ENCODE results near the gene GLDC. TPM values are rescaled to one million over a fixed set of nuclear protein-coding genes. Genes with fewer than 3 reads are reported as not detected.
"Not testable (repeated sequence)": the region's sequence is repeated elsewhere in the genome, so short reads cannot be mapped to it uniquely, and the experiment has no call there.

The GLDC gene
- total RNA-seq, 2 experiments from 2014 or later = not detected

GRCh38 chr9:6628704-6629103 lies 16.8 kb downstream of the GLDC start:
- Mint-ChIP-seq H3K9me3 (no peaks in the 10 kb centered on the region), H3K27ac (no peak overlapping the region), H3K4me3 (no peak overlapping the region), H3K4me1 (no peaks in the 10 kb centered on the region), H3K36me3 (no peaks in the 10 kb centered on the region), H3K27me3 (peaks cover 18% of the 10 kb centered on the region)
- POLR2A ChIA-PET = no interaction called here
- DNase-seq = no peak
- no peak for ATAC-seq (ENCODE audit: low read depth)

GRCh38 chr9:6625363-6625762 lies 20.2 kb downstream of the GLDC start:
- no peak overlapping the region for H3K27ac Mint-ChIP-seq
- DNase-seq (no peak), ATAC-seq (ENCODE audit: low read depth) (no peak)
- H3K4me1 Mint-ChIP-seq = no peaks in the 10 kb centered on the region
- POLR2A ChIA-PET = no interaction called here
- H3K27me3 Mint-ChIP-seq = peaks cover 18% of the 10 kb centered on the region
- H3K4me3 Mint-ChIP-seq = no peak overlapping the region
- H3K9me3 Mint-ChIP-seq = no peaks in the 10 kb centered on the region
- no peaks in the 10 kb centered on the region for H3K36me3 Mint-ChIP-seq

- H3K36me3 Mint-ChIP-seq; H3K4me1 Mint-ChIP-seq; H3K27ac Mint-ChIP-seq; H3K4me3 Mint-ChIP-seq; ATAC-seq (ENCODE audit: low read depth); H3K9me3 Mint-ChIP-seq; DNase-seq; POLR2A ChIA-PET: not testable (repeated sequence)
- peaks cover 17% of the 10 kb centered on the region for H3K27me3 Mint-ChIP-seq
Observed at GRCh38 chr9:6622784-6623183, 22.7 kb downstream of the GLDC start.

GRCh38 chr9:6620796-6621195 lies 24.7 kb downstream of the GLDC start:
- no peak for ATAC-seq (ENCODE audit: low read depth)
- Mint-ChIP-seq H3K27ac (no peak overlapping the region), H3K9me3 (no peaks in the 10 kb centered on the region), H3K36me3 (no peaks in the 10 kb centered on the region), H3K4me3 (no peak overlapping the region), H3K27me3 (peaks cover 7% of the 10 kb centered on the region), H3K4me1 (no peaks in the 10 kb centered on the region)
- POLR2A ChIA-PET = no interaction called here
- DNase-seq = no peak

GRCh38 chr9:6620353-6620752 lies 25.2 kb downstream of the GLDC start:
- H3K4me3 Mint-ChIP-seq = no peak overlapping the region
- DNase-seq = no peak
- no peak overlapping the region for H3K27ac Mint-ChIP-seq
- H3K4me1 Mint-ChIP-seq = no peaks in the 10 kb centered on the region
- H3K9me3 Mint-ChIP-seq = no peaks in the 10 kb centered on the region
- H3K36me3 Mint-ChIP-seq = no peaks in the 10 kb centered on the region
- H3K27me3 Mint-ChIP-seq = peaks cover 7% of the 10 kb centered on the region
- POLR2A ChIA-PET = no interaction called here
- no peak for ATAC-seq (ENCODE audit: low read depth)

GRCh38 chr9:6619909-6620308 lies 25.6 kb downstream of the GLDC start:
- peaks cover 3% of the 10 kb centered on the region for H3K27me3 Mint-ChIP-seq
- DNase-seq (no peak), ATAC-seq (ENCODE audit: low read depth) (no peak)
- no peak overlapping the region for H3K4me3 Mint-ChIP-seq
- POLR2A ChIA-PET = no interaction called here
- H3K27ac Mint-ChIP-seq = no peak overlapping the region
- H3K9me3 Mint-ChIP-seq = no peaks in the 10 kb centered on the region
- H3K4me1 Mint-ChIP-seq = no peaks in the 10 kb centered on the region
- H3K36me3 Mint-ChIP-seq = no peaks in the 10 kb centered on the region

- no peaks in the 10 kb centered on the region for H3K4me1 Mint-ChIP-seq
- ATAC-seq (ENCODE audit: low read depth) (no peak), DNase-seq (no peak)
- H3K36me3 Mint-ChIP-seq = no peaks in the 10 kb centered on the region
- no peak overlapping the region for H3K27ac Mint-ChIP-seq
- H3K4me3 Mint-ChIP-seq = no peak overlapping the region
- no peaks in the 10 kb centered on the region for H3K9me3 Mint-ChIP-seq
- H3K27me3 Mint-ChIP-seq = peaks cover 3% of the 10 kb centered on the region
- POLR2A ChIA-PET = no interaction called here
Observed at GRCh38 chr9:6616951-6617602, 28.5 kb downstream of the GLDC start.

- no peak for ATAC-seq (ENCODE audit: low read depth)
- no peaks in the 10 kb centered on the region for H3K36me3 Mint-ChIP-seq
- no peak overlapping the region for H3K27ac Mint-ChIP-seq
- no peak for DNase-seq
- H3K9me3 Mint-ChIP-seq = no peaks in the 10 kb centered on the region
- POLR2A ChIA-PET = no interaction called here
- no peaks in the 10 kb centered on the region for H3K4me1 Mint-ChIP-seq
- H3K4me3 Mint-ChIP-seq = no peak overlapping the region
- peaks cover 3% of the 10 kb centered on the region for H3K27me3 Mint-ChIP-seq
Observed at GRCh38 chr9:6614489-6614888, 31.0 kb downstream of the GLDC start.

GRCh38 chr9:6611865-6612264 lies 33.7 kb downstream of the GLDC start:
- Mint-ChIP-seq H3K4me3 (no peak overlapping the region), H3K9me3 (no peaks in the 10 kb centered on the region), H3K4me1 (no peaks in the 10 kb centered on the region), H3K36me3 (no peaks in the 10 kb centered on the region), H3K27me3 (no peaks in the 10 kb centered on the region), H3K27ac (no peak overlapping the region)
- ATAC-seq (ENCODE audit: low read depth) (no peak), DNase-seq (no peak)
- POLR2A ChIA-PET = no interaction called here

- H3K4me3 Mint-ChIP-seq = no peak overlapping the region
- no peaks in the 10 kb centered on the region for H3K9me3 Mint-ChIP-seq
- no peaks in the 10 kb centered on the region for H3K36me3 Mint-ChIP-seq
- peaks cover 2% of the 10 kb centered on the region for H3K4me1 Mint-ChIP-seq
- H3K27ac Mint-ChIP-seq = no peak overlapping the region
- POLR2A ChIA-PET = no interaction called here
- ATAC-seq (ENCODE audit: low read depth) (no peak), DNase-seq (no peak)
- no peaks in the 10 kb centered on the region for H3K27me3 Mint-ChIP-seq
Observed at GRCh38 chr9:6610073-6610472, 35.5 kb downstream of the GLDC start.

GRCh38 chr9:6609497-6610016 lies 36.0 kb downstream of the GLDC start:
- Mint-ChIP-seq H3K4me3 (no peak overlapping the region), H3K27ac (no peak overlapping the region), H3K36me3 (no peaks in the 10 kb centered on the region), H3K9me3 (no peaks in the 10 kb centered on the region), H3K4me1 (peaks cover 2% of the 10 kb centered on the region), H3K27me3 (no peaks in the 10 kb centered on the region)
- POLR2A ChIA-PET = no interaction called here
- DNase-seq = no peak
- no peak for ATAC-seq (ENCODE audit: low read depth)

- Mint-ChIP-seq H3K27ac (no peak overlapping the region), H3K9me3 (no peaks in the 10 kb centered on the region), H3K4me3 (no peak overlapping the region), H3K4me1 (peaks cover 2% of the 10 kb centered on the region), H3K36me3 (no peaks in the 10 kb centered on the region), H3K27me3 (no peaks in the 10 kb centered on the region)
- no peak for ATAC-seq (ENCODE audit: low read depth)
- POLR2A ChIA-PET = no interaction called here
- no peak for DNase-seq
Observed at GRCh38 chr9:6605202-6605601, 40.3 kb downstream of the GLDC start.

- Mint-ChIP-seq H3K36me3 (no peaks in the 10 kb centered on the region), H3K9me3 (no peaks in the 10 kb centered on the region), H3K4me3 (no peak overlapping the region), H3K27me3 (no peaks in the 10 kb centered on the region), H3K27ac (no peak overlapping the region), H3K4me1 (peaks cover 1% of the 10 kb centered on the region)
- POLR2A ChIA-PET = no interaction called here
- no peak for ATAC-seq (ENCODE audit: low read depth)
- no peak for DNase-seq
Observed at GRCh38 chr9:6600426-6600825, 45.1 kb downstream of the GLDC start.

- peaks cover 2% of the 10 kb centered on the region for H3K27me3 Mint-ChIP-seq
- no peaks in the 10 kb centered on the region for H3K4me1 Mint-ChIP-seq
- DNase-seq (no peak), ATAC-seq (ENCODE audit: low read depth) (no peak)
- no peak overlapping the region for H3K27ac Mint-ChIP-seq
- POLR2A ChIA-PET = no interaction called here
- no peaks in the 10 kb centered on the region for H3K9me3 Mint-ChIP-seq
- no peaks in the 10 kb centered on the region for H3K36me3 Mint-ChIP-seq
- no peak overlapping the region for H3K4me3 Mint-ChIP-seq
Observed at GRCh38 chr9:6600006-6600405, 45.5 kb downstream of the GLDC start.

- POLR2A ChIA-PET = no interaction called here
- H3K27me3 Mint-ChIP-seq = peaks cover 2% of the 10 kb centered on the region
- no peak for DNase-seq
Observed at GRCh38 chr9:6598249-6598725, 47.2 kb downstream of the GLDC start.

More at GRCh38 chr9:6598249-6598725, 47.2 kb downstream of the GLDC start:
- Mint-ChIP-seq H3K9me3 (no peaks in the 10 kb centered on the region), H3K27ac (no peak overlapping the region), H3K4me1 (no peaks in the 10 kb centered on the region), H3K4me3 (no peak overlapping the region), H3K36me3 (no peaks in the 10 kb centered on the region)
- ATAC-seq (ENCODE audit: low read depth) = no peak
